Measurements from ENCODE around the gene DCTN3.
A peak's percentile ranks its signal among the peaks of the same experiment; 100 is the strongest.

DCTN3 gene

DNA sequence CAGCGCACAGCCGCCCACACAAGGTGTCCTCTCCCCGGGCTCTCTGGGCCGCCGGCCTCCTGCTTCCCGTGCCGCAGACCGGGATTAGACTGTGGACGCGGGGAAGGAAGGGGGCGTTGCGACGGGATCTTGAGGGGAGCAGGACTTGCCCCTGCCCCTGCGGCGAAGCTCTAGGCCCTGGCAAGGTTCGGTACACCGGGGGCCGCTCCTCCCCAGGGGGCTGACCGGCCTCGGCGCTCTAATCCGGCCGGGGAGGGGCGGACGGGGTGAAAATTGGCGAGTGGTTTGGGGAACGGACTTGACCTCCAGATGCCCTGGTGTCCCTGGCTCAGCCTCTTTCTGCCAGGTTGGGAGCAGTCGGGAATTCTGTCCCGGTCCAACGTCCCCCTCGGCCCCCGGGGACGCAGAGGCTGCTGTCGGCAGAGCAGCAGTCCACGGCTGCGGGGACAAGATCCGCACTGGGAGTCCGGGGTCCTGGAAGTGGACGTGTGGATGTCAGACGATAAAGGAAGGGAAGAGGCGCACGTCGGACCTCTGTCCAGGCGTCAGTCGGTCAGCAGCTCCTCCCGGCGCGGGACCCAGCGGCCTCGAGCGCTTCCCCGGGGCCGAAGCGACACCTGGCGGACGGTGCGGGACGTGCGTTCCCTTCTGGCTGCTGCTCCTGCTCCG, 28.9 kb downstream of the DCTN3 start:
- TF ChIP-seq, protein P1, sequence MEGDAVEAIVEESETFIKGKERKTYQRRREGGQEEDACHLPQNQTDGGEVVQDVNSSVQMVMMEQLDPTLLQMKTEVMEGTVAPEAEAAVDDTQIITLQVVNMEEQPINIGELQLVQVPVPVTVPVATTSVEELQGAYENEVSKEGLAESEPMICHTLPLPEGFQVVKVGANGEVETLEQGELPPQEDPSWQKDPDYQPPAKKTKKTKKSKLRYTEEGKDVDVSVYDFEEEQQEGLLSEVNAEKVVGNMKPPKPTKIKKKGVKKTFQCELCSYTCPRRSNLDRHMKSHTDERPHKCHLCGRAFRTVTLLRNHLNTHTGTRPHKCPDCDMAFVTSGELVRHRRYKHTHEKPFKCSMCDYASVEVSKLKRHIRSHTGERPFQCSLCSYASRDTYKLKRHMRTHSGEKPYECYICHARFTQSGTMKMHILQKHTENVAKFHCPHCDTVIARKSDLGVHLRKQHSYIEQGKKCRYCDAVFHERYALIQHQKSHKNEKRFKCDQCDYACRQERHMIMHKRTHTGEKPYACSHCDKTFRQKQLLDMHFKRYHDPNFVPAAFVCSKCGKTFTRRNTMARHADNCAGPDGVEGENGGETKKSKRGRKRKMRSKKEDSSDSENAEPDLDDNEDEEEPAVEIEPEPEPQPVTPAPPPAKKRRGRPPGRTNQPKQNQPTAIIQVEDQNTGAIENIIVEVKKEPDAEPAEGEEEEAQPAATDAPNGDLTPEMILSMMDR (conservative IDR thresholded peaks at IDR 0.05; ENCODE audit: low read length), result peak; percentile 73
- TF ChIP-seq EZH2phosphoT487 (IDR thresholded peaks at IDR 0.05; ENCODE audit: borderline replicate concordance), result no peak
- Histone ChIP-seq H3K4me3 (ENCODE audit: low read length, poor library complexity, severe bottlenecking) (peak overlapping the region; percentile 47), H3K4me2 (ENCODE audit: low read depth, low read length, poor library complexity, severe bottlenecking) (peak overlapping the region; percentile 57)

DNA sequence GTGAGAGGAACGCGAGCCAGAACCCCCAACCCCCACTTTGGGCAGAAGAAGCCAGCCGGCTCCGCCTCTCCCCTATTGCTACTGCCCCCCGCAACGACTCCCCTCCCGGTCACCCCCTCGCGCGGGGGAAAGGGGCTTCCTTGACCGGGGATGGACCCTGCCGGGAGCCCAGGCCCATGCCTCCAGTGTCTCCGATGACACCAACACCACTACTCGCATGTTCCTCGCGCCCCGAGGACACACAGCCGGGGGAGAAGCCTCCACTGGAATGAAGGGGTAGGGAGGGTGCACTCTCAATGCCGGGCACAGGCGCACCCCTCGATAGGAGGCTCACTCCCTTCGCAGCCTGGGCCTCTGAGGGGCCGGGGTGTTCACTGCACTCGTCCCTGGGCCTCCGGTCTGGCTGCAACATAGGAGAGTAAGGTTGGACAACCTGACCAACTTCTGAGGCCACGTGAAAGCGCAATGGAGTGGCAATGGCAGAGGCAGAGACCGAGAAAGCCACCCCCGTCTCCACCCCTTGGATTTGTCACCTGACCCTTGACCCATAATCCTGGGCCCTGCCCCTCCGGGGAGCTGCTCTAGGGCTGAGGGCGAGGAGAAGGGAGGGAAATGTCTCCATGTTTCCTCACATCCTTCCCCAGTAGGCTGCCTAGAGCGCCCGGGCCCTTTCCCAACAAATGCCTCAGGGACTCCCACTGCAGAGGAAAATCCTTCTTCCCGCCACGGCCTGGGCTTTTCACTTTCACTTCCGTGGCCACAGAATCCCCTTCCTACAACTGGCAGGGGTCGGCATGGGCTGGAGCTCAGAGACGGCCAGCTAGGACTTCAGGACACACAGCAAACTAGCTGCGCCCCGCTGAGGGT, 29.7 kb downstream of the DCTN3 start:
- H3K9ac ChIP-seq (ENCODE audit: low read depth, low read length, poor library complexity, severe bottlenecking), result no peak overlapping the region
- no peaks in the 10 kb centered on the region for H3K27me3 ChIP-seq (ENCODE audit: insufficient read depth, low read length, poor library complexity, severe bottlenecking)
- peak overlapping the region; percentile 57 for H3K4me2 ChIP-seq (ENCODE audit: low read depth, low read length, poor library complexity, severe bottlenecking)

More for the DNA sequence above, 28.9 kb downstream of the DCTN3 start:
- no peaks in the 10 kb centered on the region for H3K79me2 ChIP-seq (ENCODE audit: insufficient read depth, low read length)
- no peaks in the 10 kb centered on the region for H3K9me3 ChIP-seq (ENCODE audit: insufficient read depth, low read depth, low read length)
- H3K9me2 ChIP-seq (replicated peaks; ENCODE audit: low read depth, low read length), result no peaks in the 10 kb centered on the region
- no peaks in the 10 kb centered on the region for H3K36me3 ChIP-seq (ENCODE audit: insufficient read depth, low read length)
- no peaks in the 10 kb centered on the region for H3K27me3 ChIP-seq (ENCODE audit: insufficient read depth, low read length, poor library complexity, severe bottlenecking)
- peaks cover 3% of the 10 kb centered on the region for H3K4me1 ChIP-seq (ENCODE audit: insufficient read depth, low read length, poor library complexity, severe bottlenecking)
- no peak overlapping the region for H2AFZ ChIP-seq (ENCODE audit: low read length)
- H4K20me1 ChIP-seq (ENCODE audit: insufficient read depth, low read length, poor library complexity, severe bottlenecking), result no peaks in the 10 kb centered on the region
- no peaks in the 10 kb centered on the region for H3F3A ChIP-seq (ENCODE audit: low read depth)
- H3K9ac ChIP-seq (ENCODE audit: low read depth, low read length, poor library complexity, severe bottlenecking), result no peak overlapping the region

DNA sequence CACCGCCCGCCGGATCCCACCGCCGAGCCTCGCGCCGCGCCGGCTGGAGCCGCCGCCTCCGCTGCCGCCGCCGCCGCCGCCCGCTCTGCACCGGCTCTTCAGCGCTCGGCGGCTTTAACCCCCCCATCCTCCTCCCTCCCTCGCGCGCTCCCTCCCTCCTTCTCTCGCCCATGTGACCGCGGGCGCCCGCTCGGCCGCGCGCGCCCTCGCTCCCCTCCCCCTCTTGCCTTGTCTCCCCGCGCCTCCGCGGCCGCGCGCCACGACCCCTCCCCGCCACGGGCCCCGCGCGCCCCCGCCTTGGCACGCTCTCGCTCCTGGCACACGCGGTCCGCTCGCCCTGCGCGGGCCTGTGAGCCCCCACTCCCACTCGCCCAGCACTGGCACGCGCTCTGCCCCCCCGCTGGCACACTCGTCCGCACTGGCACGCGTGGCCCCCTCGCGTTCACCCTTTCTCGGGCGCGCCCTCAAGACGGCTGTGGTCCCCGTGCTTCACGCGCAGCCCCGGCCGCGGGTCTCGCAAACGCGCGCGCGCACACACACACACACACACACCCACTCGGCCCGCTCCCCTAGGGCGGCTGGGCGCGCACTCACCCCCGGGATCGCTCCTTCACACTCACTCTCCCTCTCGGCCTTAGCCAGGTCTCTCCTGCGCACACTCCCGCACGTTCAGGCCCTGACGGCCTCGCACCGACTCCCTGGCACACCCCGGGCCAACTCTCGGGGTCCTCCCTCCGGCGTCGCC, 30.5 kb downstream of the DCTN3 start, which contains the start of gene CNTFR:
CNTFR (minus strand) TSS at position 89 of the 745 bp plus-strand sequence. CDS start 20,743 bp downstream, outside the sequence.
- TF ChIP-seq EZH2phosphoT487 (IDR thresholded peaks at IDR 0.05; ENCODE audit: borderline replicate concordance), result no peak
- TF ChIP-seq, protein P1 (conservative IDR thresholded peaks at IDR 0.05; ENCODE audit: low read length), result no peak
- Histone ChIP-seq H3K9me2 (replicated peaks; ENCODE audit: low read depth, low read length) (no peaks in the 10 kb centered on the region), H4K20me1 (ENCODE audit: insufficient read depth, low read length, poor library complexity, severe bottlenecking) (no peaks in the 10 kb centered on the region), H3K4me1 (ENCODE audit: insufficient read depth, low read length, poor library complexity, severe bottlenecking) (peaks cover 19% of the 10 kb centered on the region), H3K9ac (ENCODE audit: low read depth, low read length, poor library complexity, severe bottlenecking) (no peak within 1 kb of the TSS), H3F3A (ENCODE audit: low read depth) (no peaks in the 10 kb centered on the region), H3K27me3 (ENCODE audit: insufficient read depth, low read length, poor library complexity, severe bottlenecking) (no peaks in the 10 kb centered on the region), H2AFZ (ENCODE audit: low read length) (no peak within 1 kb of the TSS), H3K79me2 (ENCODE audit: insufficient read depth, low read length) (no peaks in the 10 kb centered on the region), H3K4me3 (ENCODE audit: low read length, poor library complexity, severe bottlenecking) (no peak within 1 kb of the TSS), H3K4me2 (ENCODE audit: low read depth, low read length, poor library complexity, severe bottlenecking) (no peak within 1 kb of the TSS), H3K9me3 (ENCODE audit: insufficient read depth, low read depth, low read length) (no peaks in the 10 kb centered on the region), H3K36me3 (ENCODE audit: insufficient read depth, low read length) (no peaks in the 10 kb centered on the region)

More for the DNA sequence above, 29.7 kb downstream of the DCTN3 start:
- Histone ChIP-seq H3K36me3 (ENCODE audit: insufficient read depth, low read length) (no peaks in the 10 kb centered on the region), H3K9me2 (replicated peaks; ENCODE audit: low read depth, low read length) (no peaks in the 10 kb centered on the region), H3K79me2 (ENCODE audit: insufficient read depth, low read length) (no peaks in the 10 kb centered on the region), H3K4me3 (ENCODE audit: low read length, poor library complexity, severe bottlenecking) (no peak overlapping the region), H3K9me3 (ENCODE audit: insufficient read depth, low read depth, low read length) (no peaks in the 10 kb centered on the region), H3F3A (ENCODE audit: low read depth) (no peaks in the 10 kb centered on the region), H2AFZ (ENCODE audit: low read length) (no peak overlapping the region), H4K20me1 (ENCODE audit: insufficient read depth, low read length, poor library complexity, severe bottlenecking) (no peaks in the 10 kb centered on the region), H3K4me1 (ENCODE audit: insufficient read depth, low read length, poor library complexity, severe bottlenecking) (peaks cover 11% of the 10 kb centered on the region)
- TF ChIP-seq EZH2phosphoT487 (IDR thresholded peaks at IDR 0.05; ENCODE audit: borderline replicate concordance), result no peak
- TF ChIP-seq, protein P1 (conservative IDR thresholded peaks at IDR 0.05; ENCODE audit: low read length), result no peak
